Measurements from ENCODE around the gene BTRC. TPM values are rescaled to one million over a fixed set of nuclear protein-coding genes. Genes with fewer than 3 reads are reported as not detected.
A peak's percentile ranks its signal among the peaks of the same experiment; 100 is the strongest.
"Not testable (repeated sequence)": the region's sequence is repeated elsewhere in the genome, so short reads cannot be mapped to it uniquely, and the experiment has no call there.

Gene BTRC
- polyA plus RNA-seq (2013, experiment 1 of 2; ENCODE audit: insufficient read length) = 9.8 TPM
- 9.1 TPM for polyA plus RNA-seq (2013, experiment 2 of 2; ENCODE audit: insufficient read length)

GRCh38 chr10:101353692-101354327, at the start of gene BTRC:
Gene BTRC (plus strand): TSS chr10:101354165. CDS start chr10:101354181, 16 bp downstream.
- peak; percentile 99 for DNase-seq

GRCh38 chr10:101304316-101304715, 49.6 kb upstream of the BTRC start:
- no peak for DNase-seq

- no peak for DNase-seq
Measured at GRCh38 chr10:101305320-101306241, 48.4 kb upstream of the BTRC start.

- no peak for DNase-seq
Measured at GRCh38 chr10:101308051-101308450, 45.9 kb upstream of the BTRC start.

GRCh38 chr10:101310529-101311184, 43.3 kb upstream of the BTRC start:
- DNase-seq = no peak

GRCh38 chr10:101311185-101312066, 42.5 kb upstream of the BTRC start:
- DNase-seq = no peak

- no peak for DNase-seq
Measured at GRCh38 chr10:101319241-101319915, 34.6 kb upstream of the BTRC start.

GRCh38 chr10:101321073-101321472, 32.9 kb upstream of the BTRC start:
- DNase-seq = no peak

GRCh38 chr10:101322266-101323108, 31.5 kb upstream of the BTRC start:
- DNase-seq = no peak

- DNase-seq = no peak
Measured at GRCh38 chr10:101323495-101323894, 30.5 kb upstream of the BTRC start.

GRCh38 chr10:101327454-101327853, 26.5 kb upstream of the BTRC start:
- not testable (repeated sequence) for DNase-seq

GRCh38 chr10:101329341-101330032, 24.5 kb upstream of the BTRC start:
- no peak for DNase-seq

- no peak for DNase-seq
Measured at GRCh38 chr10:101330231-101330630, 23.7 kb upstream of the BTRC start.

GRCh38 chr10:101330631-101331225, 23.2 kb upstream of the BTRC start:
- peak; percentile 75 for DNase-seq

GRCh38 chr10:101331956-101332355, 22.0 kb upstream of the BTRC start:
- DNase-seq = no peak

- DNase-seq = not testable (repeated sequence)
Measured at GRCh38 chr10:101334259-101334658, 19.7 kb upstream of the BTRC start.

GRCh38 chr10:101336382-101336781, 17.6 kb upstream of the BTRC start:
- no peak for DNase-seq

- no peak for DNase-seq
Measured at GRCh38 chr10:101337836-101338235, 16.1 kb upstream of the BTRC start.

- DNase-seq = no peak
Measured at GRCh38 chr10:101341438-101341837, 12.5 kb upstream of the BTRC start.

Data from fibroblast of skin of abdomen (primary cell).